HG02973 (cell line): Measurements from ENCODE around the gene FOXB2.
"Not testable (repeated sequence)": the region's sequence is repeated elsewhere in the genome, so short reads cannot be mapped to it uniquely, and the experiment has no call there.

ENCODE experiments used
- ATAC-seq: cut with Tn5 transposase; IDR thresholded peaks from one replicate; pipeline ENCODE4 v1.9.1; 2021; ENCODE audit warnings: moderate library complexity; ENCODE audit not compliant: unreplicated experiment

Gene FOXB2

GRCh38 chr9:77060681-77061080 is 41.2 kb downstream of the FOXB2 start:
- not testable (repeated sequence) for ATAC-seq

- no peak for ATAC-seq
Measured at GRCh38 chr9:77063645-77064285, 44.3 kb downstream of the FOXB2 start.

- ATAC-seq, result no peak
Measured at GRCh38 chr9:77066388-77066787, 46.9 kb downstream of the FOXB2 start.
